Measurements from ENCODE around the gene DNAH12.
"Not testable (repeated sequence)": the region's sequence is repeated elsewhere in the genome, so short reads cannot be mapped to it uniquely, and the experiment has no call there.

The DNAH12 gene

GRCh38 chr3:57382933-57383332, 161.2 kb downstream of the DNAH12 start:
- Histone ChIP-seq H3K27ac (ENCODE audit: low read depth, low read length, severe bottlenecking) (no peak overlapping the region), H3K4me3 (ENCODE audit: extremely low read depth, insufficient read depth, low read length, poor library complexity, severe bottlenecking) (no peak overlapping the region), H3K36me3 (ENCODE audit: control insufficient read depth, insufficient read depth, low read length) (no peaks in the 10 kb centered on the region), H3K9me3 (ENCODE audit: control insufficient read depth, low read length) (no peaks in the 10 kb centered on the region), H3K4me1 (ENCODE audit: control insufficient read depth, insufficient read depth, low read length, poor library complexity, severe bottlenecking) (peaks cover 9% of the 10 kb centered on the region)
- WGBS, 2 experiments (ENCODE audit: insufficient coverage in 2 of 2), result 82 to 86% methylated on average over 2 of the region's 2 CpGs

- whole genome bisulfite sequencing, 2 experiments (ENCODE audit: insufficient coverage in 2 of 2), result 100% methylated on average over 1 of the region's 1 CpG; no CpG with 5 or more reads in 1 of the 2 experiments
- H3K27ac ChIP-seq (ENCODE audit: low read depth, low read length, severe bottlenecking), result no peak overlapping the region
- no peak overlapping the region for H3K4me3 ChIP-seq (ENCODE audit: extremely low read depth, insufficient read depth, low read length, poor library complexity, severe bottlenecking)
- H3K9me3 ChIP-seq (ENCODE audit: control insufficient read depth, low read length), result no peaks in the 10 kb centered on the region
- H3K4me1 ChIP-seq (ENCODE audit: control insufficient read depth, insufficient read depth, low read length, poor library complexity, severe bottlenecking), result no peaks in the 10 kb centered on the region
- no peaks in the 10 kb centered on the region for H3K36me3 ChIP-seq (ENCODE audit: control insufficient read depth, insufficient read depth, low read length)
These were observed 173.8 kb downstream of the DNAH12 start for GRCh38 chr3:57370341-57370740.

- not testable (repeated sequence) for H3K27ac ChIP-seq (ENCODE audit: low read depth, low read length, severe bottlenecking); H3K4me1 ChIP-seq (ENCODE audit: control insufficient read depth, insufficient read depth, low read length, poor library complexity, severe bottlenecking); H3K9me3 ChIP-seq (ENCODE audit: control insufficient read depth, low read length); H3K4me3 ChIP-seq (ENCODE audit: extremely low read depth, insufficient read depth, low read length, poor library complexity, severe bottlenecking); H3K36me3 ChIP-seq (ENCODE audit: control insufficient read depth, insufficient read depth, low read length)
- 83 to 90% methylated on average over 1 of the region's 2 CpGs for WGBS, 2 experiments (ENCODE audit: insufficient coverage in 2 of 2)
These were observed 179.1 kb downstream of the DNAH12 start for GRCh38 chr3:57365089-57365488.

GRCh38 chr3:57356275-57356674, 187.9 kb downstream of the DNAH12 start:
- H3K27ac ChIP-seq (ENCODE audit: low read depth, low read length, severe bottlenecking); H3K36me3 ChIP-seq (ENCODE audit: control insufficient read depth, insufficient read depth, low read length); H3K4me3 ChIP-seq (ENCODE audit: extremely low read depth, insufficient read depth, low read length, poor library complexity, severe bottlenecking); H3K4me1 ChIP-seq (ENCODE audit: control insufficient read depth, insufficient read depth, low read length, poor library complexity, severe bottlenecking); H3K9me3 ChIP-seq (ENCODE audit: control insufficient read depth, low read length): not testable (repeated sequence)
- WGBS, 2 experiments (ENCODE audit: insufficient coverage in 2 of 2), result no CpG with 5 or more reads among the region's 1 CpG

GRCh38 chr3:57354768-57355167, 189.4 kb downstream of the DNAH12 start:
- H3K4me3 ChIP-seq (ENCODE audit: extremely low read depth, insufficient read depth, low read length, poor library complexity, severe bottlenecking), result no peak overlapping the region
- 77 to 100% methylated on average over 1 of the region's 1 CpG for WGBS, 2 experiments (ENCODE audit: insufficient coverage in 2 of 2)
- H3K9me3 ChIP-seq (ENCODE audit: control insufficient read depth, low read length), result no peaks in the 10 kb centered on the region
- no peak overlapping the region for H3K27ac ChIP-seq (ENCODE audit: low read depth, low read length, severe bottlenecking)
- H3K4me1 ChIP-seq (ENCODE audit: control insufficient read depth, insufficient read depth, low read length, poor library complexity, severe bottlenecking), result no peaks in the 10 kb centered on the region
- H3K36me3 ChIP-seq (ENCODE audit: control insufficient read depth, insufficient read depth, low read length), result no peaks in the 10 kb centered on the region

- no peak overlapping the region for H3K4me3 ChIP-seq (ENCODE audit: extremely low read depth, insufficient read depth, low read length, poor library complexity, severe bottlenecking)
- H3K9me3 ChIP-seq (ENCODE audit: control insufficient read depth, low read length), result no peaks in the 10 kb centered on the region
- WGBS, 2 experiments (ENCODE audit: insufficient coverage in 2 of 2), result no CpG with 5 or more reads among the region's 1 CpG
- H3K36me3 ChIP-seq (ENCODE audit: control insufficient read depth, insufficient read depth, low read length), result no peaks in the 10 kb centered on the region
- H3K27ac ChIP-seq (ENCODE audit: low read depth, low read length, severe bottlenecking), result no peak overlapping the region
- no peaks in the 10 kb centered on the region for H3K4me1 ChIP-seq (ENCODE audit: control insufficient read depth, insufficient read depth, low read length, poor library complexity, severe bottlenecking)
These were observed 193.9 kb downstream of the DNAH12 start for GRCh38 chr3:57350271-57350670.

GRCh38 chr3:57339071-57339642, 205.0 kb downstream of the DNAH12 start:
- not testable (repeated sequence) for H3K4me1 ChIP-seq (ENCODE audit: control insufficient read depth, insufficient read depth, low read length, poor library complexity, severe bottlenecking); H3K27ac ChIP-seq (ENCODE audit: low read depth, low read length, severe bottlenecking); H3K36me3 ChIP-seq (ENCODE audit: control insufficient read depth, insufficient read depth, low read length); H3K9me3 ChIP-seq (ENCODE audit: control insufficient read depth, low read length); H3K4me3 ChIP-seq (ENCODE audit: extremely low read depth, insufficient read depth, low read length, poor library complexity, severe bottlenecking)
- no CpG with 5 or more reads among the region's 7 CpGs for WGBS, 2 experiments (ENCODE audit: insufficient coverage in 2 of 2)

GRCh38 chr3:57338272-57339070, 205.7 kb downstream of the DNAH12 start:
- H3K4me3 ChIP-seq (ENCODE audit: extremely low read depth, insufficient read depth, low read length, poor library complexity, severe bottlenecking); H3K4me1 ChIP-seq (ENCODE audit: control insufficient read depth, insufficient read depth, low read length, poor library complexity, severe bottlenecking); H3K36me3 ChIP-seq (ENCODE audit: control insufficient read depth, insufficient read depth, low read length); H3K9me3 ChIP-seq (ENCODE audit: control insufficient read depth, low read length); H3K27ac ChIP-seq (ENCODE audit: low read depth, low read length, severe bottlenecking): not testable (repeated sequence)
- 94 to 96% methylated on average over 18 to 29 of the region's 40 CpGs for WGBS, 2 experiments (ENCODE audit: insufficient coverage in 2 of 2)

- Histone ChIP-seq H3K36me3 (ENCODE audit: control insufficient read depth, insufficient read depth, low read length) (no peaks in the 10 kb centered on the region), H3K4me3 (ENCODE audit: extremely low read depth, insufficient read depth, low read length, poor library complexity, severe bottlenecking) (no peak overlapping the region), H3K9me3 (ENCODE audit: control insufficient read depth, low read length) (no peaks in the 10 kb centered on the region), H3K4me1 (ENCODE audit: control insufficient read depth, insufficient read depth, low read length, poor library complexity, severe bottlenecking) (no peaks in the 10 kb centered on the region), H3K27ac (ENCODE audit: low read depth, low read length, severe bottlenecking) (no peak overlapping the region)
- WGBS, 2 experiments (ENCODE audit: insufficient coverage in 2 of 2), result 95 to 96% methylated on average over 2 of the region's 5 CpGs
These were observed 208.7 kb downstream of the DNAH12 start for GRCh38 chr3:57335283-57335938.

GRCh38 chr3:57331078-57331610, 213.0 kb downstream of the DNAH12 start:
- 100% methylated on average over 1 of the region's 3 CpGs; no CpG with 5 or more reads in 1 of the 2 experiments for WGBS, 2 experiments (ENCODE audit: insufficient coverage in 2 of 2)
- Histone ChIP-seq H3K4me1 (ENCODE audit: control insufficient read depth, insufficient read depth, low read length, poor library complexity, severe bottlenecking) (no peaks in the 10 kb centered on the region), H3K27ac (ENCODE audit: low read depth, low read length, severe bottlenecking) (no peak overlapping the region)

More at GRCh38 chr3:57331078-57331610, 213.0 kb downstream of the DNAH12 start:
- no peak overlapping the region for H3K4me3 ChIP-seq (ENCODE audit: extremely low read depth, insufficient read depth, low read length, poor library complexity, severe bottlenecking)
- H3K9me3 ChIP-seq (ENCODE audit: control insufficient read depth, low read length), result no peaks in the 10 kb centered on the region
- no peaks in the 10 kb centered on the region for H3K36me3 ChIP-seq (ENCODE audit: control insufficient read depth, insufficient read depth, low read length)

All from mesodermal cell (in vitro differentiated cells).